Panc1 (cell line): Measurements from ENCODE around the gene RASGEF1C.

ENCODE experiments used
- POLR2AphosphoS5 ChIP-seq: IDR thresholded peaks from 2 replicates; pipeline ENCODE4 v1.6.1; 2012; ENCODE audit warnings: mild to moderate bottlenecking, low read depth, low read length, moderate library complexity
- SIN3A ChIP-seq: IDR thresholded peaks from 2 replicates; pipeline ENCODE4 v1.6.1; 2012; ENCODE audit warnings: low read depth, mild to moderate bottlenecking, low read length, moderate library complexity, borderline replicate concordance; ENCODE audit not compliant: insufficient read depth

DNA sequence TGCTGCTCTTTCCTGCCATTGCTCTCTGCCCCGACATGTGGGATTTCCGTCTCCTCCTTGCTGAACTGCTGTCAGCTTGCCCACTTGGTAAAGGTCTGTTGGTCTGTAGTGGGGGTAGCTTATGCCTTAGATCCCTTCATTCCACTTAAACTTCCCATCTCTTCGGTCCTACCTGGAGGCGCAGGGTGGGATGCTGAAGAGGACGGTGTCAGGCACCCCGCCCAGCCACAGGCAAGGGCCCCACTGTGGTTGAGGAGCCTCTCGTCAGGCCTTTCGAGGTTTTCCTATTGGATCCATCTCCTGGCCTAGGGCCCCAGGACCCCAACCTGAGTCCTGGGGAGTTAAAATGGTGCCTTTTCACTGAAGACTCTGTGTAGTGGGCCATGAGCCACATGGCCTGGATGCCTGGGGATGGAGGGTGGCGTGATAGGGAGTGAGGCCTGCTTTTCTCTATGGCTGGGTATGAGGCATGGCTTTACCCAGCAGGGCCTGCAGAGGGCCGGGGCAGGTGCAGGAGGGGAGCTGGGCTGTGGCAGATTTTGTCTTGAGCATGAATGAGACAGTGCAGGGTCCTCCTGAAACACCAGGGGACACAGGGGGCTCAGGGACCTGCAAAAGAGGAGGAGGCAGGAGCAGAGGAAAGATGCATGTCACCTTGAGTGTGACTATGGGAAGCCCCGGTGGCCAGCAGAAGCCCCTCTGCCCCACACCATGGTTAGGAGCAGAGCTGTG is 111.7 kb downstream of the RASGEF1C start:
- TF ChIP-seq POLR2AphosphoS5, result no peak
- TF ChIP-seq SIN3A, result no peak
